Measurements from ENCODE around the gene DNAH7. TPM values are rescaled to one million over a fixed set of nuclear protein-coding genes. Genes with fewer than 3 reads are reported as not detected.
A peak's percentile ranks its signal among the peaks of the same experiment; 100 is the strongest.
"Not testable (repeated sequence)": the region's sequence is repeated elsewhere in the genome, so short reads cannot be mapped to it uniquely, and the experiment has no call there.

DNAH7 gene
- 0.32 TPM for total RNA-seq
- long read RNA-seq: 0 reads

DNA sequence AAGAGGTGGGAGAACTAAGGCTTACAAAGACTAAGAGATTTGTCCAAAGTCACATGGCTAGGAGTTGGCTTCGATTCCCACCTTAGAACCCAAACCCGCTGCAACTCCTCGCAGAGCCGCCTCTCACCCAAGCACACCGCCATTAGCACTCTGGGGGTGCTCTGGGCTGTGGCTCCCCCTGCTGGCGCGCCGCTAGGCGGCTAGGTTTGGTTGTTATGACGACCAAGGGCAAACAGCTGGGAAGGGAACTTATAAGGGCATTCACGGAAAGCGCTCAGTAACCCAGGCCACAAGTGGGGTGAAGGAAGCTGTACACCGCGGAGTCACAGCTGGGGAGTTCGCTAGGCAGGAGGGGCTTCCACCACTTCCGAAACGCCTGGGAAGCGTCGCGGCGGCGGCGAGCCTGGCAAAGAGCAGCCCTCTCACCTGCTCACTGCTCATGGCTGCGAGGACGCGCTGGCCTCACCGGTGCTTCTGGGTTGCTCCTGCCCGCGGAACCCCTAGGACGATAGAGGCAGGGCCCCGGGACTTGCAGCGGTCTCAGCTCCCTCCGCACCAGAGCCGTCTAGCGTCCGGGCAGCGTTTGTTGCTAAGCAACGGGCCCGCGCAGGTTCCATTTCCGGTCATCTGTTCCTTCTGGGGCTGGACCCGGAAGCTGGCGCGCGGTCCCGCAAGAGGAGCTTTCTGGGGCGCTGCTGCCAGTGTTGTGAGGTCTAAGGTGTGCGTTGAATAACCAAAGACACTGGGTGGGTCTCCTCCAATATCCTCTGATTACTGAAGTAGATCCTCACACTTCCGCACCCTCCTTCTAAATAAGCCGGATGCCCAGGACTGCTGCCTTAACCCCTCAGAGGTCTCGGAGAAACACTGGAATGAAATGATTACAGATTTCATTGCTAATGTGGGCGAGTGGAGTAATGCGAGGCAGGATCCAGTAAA, at the start of gene DNAH7:
Gene DNAH7, minus strand, starts transcription at position 567 of the 939 bp plus-strand sequence. Its CDS starts 126 bp downstream, at position 441.
- DNase-seq (ENCODE audit: low spot score): peak; percentile 96
- intact Hi-C loops (cut with DNase I): loop anchor here (10.0 kb wide), 2 partner anchors 404 to 484 kb away; no protein-coding TSS in a partner anchor

DNA sequence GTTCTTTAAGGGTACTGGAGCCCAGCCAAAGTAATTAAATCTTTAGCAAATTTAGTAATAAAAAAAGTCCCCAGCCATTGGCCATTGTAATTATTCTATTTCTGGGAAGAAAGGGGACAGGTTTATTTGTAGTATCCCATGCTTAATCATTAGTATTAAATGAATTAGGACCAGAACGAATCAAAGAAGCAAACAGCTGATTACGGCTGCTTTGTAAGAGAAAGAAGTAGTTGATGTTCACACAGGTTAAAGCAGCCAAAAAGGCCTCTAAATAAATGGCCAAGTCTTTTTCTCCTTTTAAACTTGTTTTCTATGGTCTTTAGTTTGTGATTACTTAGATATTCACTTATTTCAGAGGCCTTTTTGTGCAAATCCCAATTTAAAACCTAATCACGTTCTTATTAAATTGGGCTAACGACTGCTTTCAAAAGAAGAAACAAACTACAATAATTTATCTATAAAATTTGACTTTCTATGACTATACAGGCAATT, 48.6 kb upstream of the DNAH7 start:
- no peak for DNase-seq (ENCODE audit: low spot score)
- intact Hi-C loops (cut with DNase I): no loop called here

- intact Hi-C loops (cut with DNase I): no loop called here
- DNase-seq (ENCODE audit: low spot score): no peak
Observed at GRCh38 chr2:196113061-196113974, 44.7 kb upstream of the DNAH7 start.

DNA sequence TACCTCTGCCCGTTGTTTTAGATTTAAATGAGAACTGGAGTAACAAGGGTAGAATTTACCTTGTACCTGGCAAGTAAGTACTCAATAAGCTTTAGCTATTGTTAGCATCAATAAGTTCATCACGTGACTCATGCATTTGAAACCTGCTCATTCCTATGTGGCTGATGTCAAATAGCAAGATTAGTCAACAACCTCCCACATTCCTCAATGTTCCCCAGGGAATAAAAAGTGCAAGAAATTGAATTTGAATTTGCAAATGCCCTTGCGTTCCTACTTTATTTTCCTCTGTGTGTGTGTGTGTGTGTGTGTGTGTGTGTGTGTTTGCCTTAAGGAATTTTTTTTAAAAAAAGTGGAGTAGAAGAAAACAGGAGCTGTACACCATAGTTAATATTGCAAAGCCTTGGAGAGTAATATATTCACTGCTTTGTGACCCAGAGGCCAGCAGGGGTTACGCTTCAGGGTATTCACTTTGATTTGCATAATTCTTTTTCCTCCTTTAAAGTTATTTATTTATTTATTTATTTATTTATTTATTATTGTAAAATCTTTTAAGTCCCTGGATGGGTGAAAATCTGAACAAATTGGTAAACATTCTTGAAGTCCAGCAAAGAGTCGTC, 43.9 kb upstream of the DNAH7 start:
- intact Hi-C loops (cut with DNase I): no loop called here
- no peak for DNase-seq (ENCODE audit: low spot score)

- intact Hi-C loops (cut with DNase I): no loop called here
Observed at GRCh38 chr2:196108604-196109003, 40.0 kb upstream of the DNAH7 start.

DNA sequence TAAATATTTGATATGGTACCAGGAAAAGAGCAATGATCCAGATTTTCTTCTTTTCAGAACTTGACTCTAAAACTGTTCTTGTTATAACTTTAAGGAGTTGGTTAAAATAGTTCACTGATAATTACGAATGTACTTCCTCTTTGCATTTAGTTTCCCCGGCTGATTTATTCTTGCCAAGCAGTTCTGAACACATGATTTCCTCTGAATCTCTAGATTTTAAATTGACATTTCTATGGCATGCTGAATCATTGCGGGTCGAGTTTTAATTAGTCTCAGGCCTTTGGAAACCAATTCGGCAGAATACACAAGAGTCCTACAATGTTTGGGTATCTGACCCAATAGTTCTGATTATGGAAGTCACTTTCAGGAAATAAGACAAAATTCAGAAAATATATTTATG, 37.3 kb upstream of the DNAH7 start:
- no peak for DNase-seq (ENCODE audit: low spot score)
- intact Hi-C loops (cut with DNase I): no loop called here

More at GRCh38 chr2:196108604-196109003, 40.0 kb upstream of the DNAH7 start:
- no peak for DNase-seq (ENCODE audit: low spot score)

DNA sequence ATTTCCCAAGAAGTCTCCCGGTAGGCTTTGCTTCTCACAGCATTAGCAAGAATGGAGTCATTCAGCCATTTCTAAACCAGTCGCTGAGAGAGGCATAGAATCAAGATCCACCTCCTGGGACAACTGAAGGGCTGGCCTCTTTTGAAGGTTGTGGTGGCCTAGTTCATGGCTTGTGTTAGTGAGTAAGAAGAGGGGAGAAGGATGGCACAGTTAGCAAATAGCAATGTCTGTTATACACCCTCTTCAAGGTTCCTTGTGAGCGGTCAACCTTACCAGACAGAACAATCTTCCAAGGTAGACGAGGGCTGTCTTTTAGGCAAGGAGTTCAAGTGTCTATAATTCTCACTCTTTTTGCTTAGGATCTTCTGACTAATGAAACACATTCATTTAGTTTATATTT, 35.4 kb upstream of the DNAH7 start:
- no peak for DNase-seq (ENCODE audit: low spot score)
- intact Hi-C loops (cut with DNase I): no loop called here

DNA sequence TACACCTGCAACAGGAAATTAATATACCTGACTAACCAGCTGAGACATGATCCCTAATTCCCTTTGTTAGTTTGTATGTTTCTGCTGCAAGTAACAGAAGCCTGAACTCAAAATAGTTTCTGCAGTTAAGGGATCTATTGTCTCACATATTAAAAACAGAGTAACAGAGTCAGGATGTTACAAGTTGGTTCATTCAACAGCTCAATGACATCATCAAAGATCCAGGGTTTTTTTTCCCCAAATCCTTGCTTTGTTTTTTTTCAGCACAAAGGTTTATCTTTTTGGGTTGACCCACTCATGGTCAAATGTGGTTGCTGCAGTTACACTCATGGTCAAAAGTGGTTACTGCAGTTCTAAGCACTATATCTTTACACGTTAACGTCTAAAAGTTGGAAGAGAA, 35.0 kb upstream of the DNAH7 start:
- DNase-seq (ENCODE audit: low spot score): no peak

DNA sequence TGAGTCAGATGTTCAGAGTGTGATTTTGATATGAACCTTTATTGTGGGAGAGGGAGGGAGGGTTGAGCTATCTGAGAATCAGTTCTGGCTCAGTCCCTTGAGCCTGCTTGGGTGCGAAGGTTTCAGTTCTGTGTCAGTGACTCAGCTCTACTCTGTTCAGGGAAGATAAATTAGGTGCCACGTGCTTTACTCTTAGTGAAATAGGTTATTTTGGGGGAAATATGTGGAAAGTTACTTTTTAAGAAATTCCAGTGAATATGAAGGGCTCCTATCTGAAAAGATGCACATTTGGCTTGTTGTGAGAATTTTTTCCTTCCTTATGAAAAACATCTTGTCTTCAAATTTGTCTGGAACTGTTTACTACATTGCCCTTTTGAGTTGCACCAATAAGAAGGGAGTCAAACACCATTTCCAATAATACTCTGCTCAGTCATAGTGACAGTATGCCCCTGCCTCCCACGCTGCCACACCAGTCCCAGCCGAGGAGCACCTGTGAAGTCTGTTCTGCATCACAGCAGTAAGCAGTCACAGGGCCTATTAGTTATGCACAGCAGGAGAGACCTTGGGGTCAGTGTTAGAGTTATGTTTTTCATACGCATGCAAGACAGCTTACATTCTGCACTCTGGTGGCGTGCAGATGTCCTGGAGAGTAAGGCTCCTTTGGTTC, 32.8 kb upstream of the DNAH7 start:
- DNase-seq (ENCODE audit: low spot score): no peak
- intact Hi-C loops (cut with DNase I): no loop called here

More for the DNA sequence above, 35.0 kb upstream of the DNAH7 start:
- intact Hi-C loops (cut with DNase I): no loop called here

DNA sequence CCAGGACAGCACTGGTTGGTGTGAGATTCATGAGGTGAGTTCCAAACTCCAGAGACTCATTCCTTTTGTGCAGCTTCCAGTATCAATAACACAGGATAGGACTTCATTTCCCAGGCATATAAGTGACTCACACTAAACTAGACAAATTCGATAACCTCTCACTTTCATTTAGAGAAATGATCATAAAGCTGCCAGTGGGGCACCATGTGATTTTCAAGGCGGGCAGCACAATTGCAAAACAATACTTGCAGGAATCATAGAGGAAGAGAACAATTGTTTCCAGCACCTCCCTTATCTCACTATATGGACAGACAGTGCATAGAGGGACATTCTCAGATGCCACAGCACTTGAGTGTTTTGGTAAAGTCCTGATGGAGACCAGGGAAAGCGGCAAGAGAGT, 31.3 kb upstream of the DNAH7 start:
- DNase-seq (ENCODE audit: low spot score): no peak
- intact Hi-C loops (cut with DNase I): no loop called here

DNA sequence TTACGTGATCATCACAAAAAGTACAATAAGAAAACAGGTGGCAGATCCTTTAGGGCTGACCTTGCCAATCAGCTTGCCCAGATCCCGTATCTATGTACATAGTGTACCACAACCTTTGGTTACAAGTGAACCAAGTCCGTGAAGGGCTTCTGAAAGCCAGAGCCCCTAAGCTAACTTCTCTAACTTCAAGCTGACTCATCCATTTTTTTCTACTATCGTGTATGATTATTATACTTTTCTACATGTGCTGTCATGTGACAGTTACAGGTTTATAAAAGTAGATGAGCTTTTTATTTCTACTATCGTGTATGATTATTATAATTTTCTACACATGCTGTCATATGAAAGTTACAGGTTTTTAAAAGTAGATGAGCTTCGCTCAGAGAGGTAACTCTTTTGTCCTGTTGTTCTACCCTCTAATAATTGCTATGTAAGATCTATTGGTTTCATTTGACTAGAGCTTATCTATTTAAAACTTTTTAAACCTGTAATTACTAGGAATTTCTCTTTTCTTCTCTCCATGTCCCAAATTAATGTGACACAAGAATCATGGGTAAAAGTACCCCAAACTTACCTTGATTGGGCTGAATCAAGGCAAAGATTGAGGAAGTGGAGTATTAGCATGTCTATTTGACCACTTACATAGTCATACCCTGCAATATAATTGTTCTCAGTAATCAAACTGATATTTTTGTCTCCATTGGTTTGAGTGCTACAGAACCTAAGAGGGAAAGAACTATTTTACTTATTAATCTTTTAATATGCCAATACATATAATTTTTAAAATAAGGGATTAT, 29.4 kb upstream of the DNAH7 start:
- intact Hi-C loops (cut with DNase I): no loop called here
- DNase-seq (ENCODE audit: low spot score): no peak

DNA sequence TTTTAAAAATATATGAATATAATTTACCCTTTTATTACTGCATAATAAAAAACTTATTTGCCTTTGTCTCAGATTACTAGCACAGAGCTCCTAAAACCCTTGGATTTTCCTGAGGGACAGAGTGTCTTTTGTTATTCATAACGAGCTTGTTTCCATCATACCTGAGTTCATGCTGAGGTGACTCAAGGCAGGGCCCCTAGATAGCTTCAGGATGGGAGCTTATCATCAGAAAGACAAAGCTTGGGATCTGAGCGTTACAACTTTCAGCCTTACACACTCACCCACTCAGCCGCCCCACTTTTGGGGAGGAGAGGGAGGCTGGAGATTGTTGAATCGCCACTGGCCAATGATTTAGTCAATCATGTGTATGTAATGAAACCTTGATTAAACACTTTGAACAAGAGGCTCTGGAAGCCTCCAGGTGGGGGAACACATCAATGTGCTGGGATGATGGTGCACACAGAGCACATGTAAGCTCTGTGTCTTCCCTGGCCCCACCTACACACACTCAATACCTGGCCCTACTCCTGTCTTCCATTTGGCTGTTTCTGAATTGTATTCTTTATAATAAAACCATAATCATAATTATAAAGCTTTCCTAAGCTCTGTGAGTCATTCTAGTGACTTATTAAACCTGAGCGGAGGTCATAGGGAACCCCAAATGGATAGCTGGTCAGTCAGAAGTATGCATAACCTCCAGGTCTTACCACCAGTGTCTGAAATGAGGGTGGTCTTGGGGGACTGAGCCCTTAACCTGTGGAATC, 28.5 kb upstream of the DNAH7 start:
- no peak for DNase-seq (ENCODE audit: low spot score)
- intact Hi-C loops (cut with DNase I): no loop called here

GRCh38 chr2:196096264-196096663, 27.6 kb upstream of the DNAH7 start:
- no peak for DNase-seq (ENCODE audit: low spot score)
- intact Hi-C loops (cut with DNase I): no loop called here

GRCh38 chr2:196089448-196089847, 20.8 kb upstream of the DNAH7 start:
- intact Hi-C loops (cut with DNase I); DNase-seq (ENCODE audit: low spot score): not testable (repeated sequence)

GRCh38 chr2:196088203-196088602, 19.6 kb upstream of the DNAH7 start:
- intact Hi-C loops (cut with DNase I): no loop called here
- DNase-seq (ENCODE audit: low spot score): no peak

GRCh38 chr2:196086517-196087368, 18.1 kb upstream of the DNAH7 start:
- no peak for DNase-seq (ENCODE audit: low spot score)
- intact Hi-C loops (cut with DNase I): no loop called here

GRCh38 chr2:196083601-196084000, 15.0 kb upstream of the DNAH7 start:
- intact Hi-C loops (cut with DNase I): no loop called here
- DNase-seq (ENCODE audit: low spot score): no peak

All from cardiac septum (tissue), 1 donor.